GM12801 (cell line): Measurements from ENCODE around the gene TERB1.

ENCODE experiments used
- CTCF ChIP-seq: IDR thresholded peaks from one replicate; pipeline ENCODE4 v1.5.1; 2011; ENCODE audit warnings: control low read depth; ENCODE audit not compliant: insufficient read length; ENCODE audit errors: extremely low read depth

TERB1 gene

GRCh38 chr16:66752379-66752778 lies 49.0 kb downstream of the TERB1 start:
- no peak for TF ChIP-seq CTCF

GRCh38 chr16:66751992-66752322 lies 49.4 kb downstream of the TERB1 start:
- no peak for TF ChIP-seq CTCF

GRCh38 chr16:66751303-66751991 lies 49.9 kb downstream of the TERB1 start, which contains the start of gene DYNC1LI2:
Gene DYNC1LI2, minus strand, starts transcription at chr16:66751609. Its CDS starts 18 bp downstream, at chr16:66751591.
- no peak for TF ChIP-seq CTCF

- TF ChIP-seq CTCF: no peak
Observed at GRCh38 chr16:66751053-66751302, 50.4 kb downstream of the TERB1 start.

- no peak for TF ChIP-seq CTCF
Observed at GRCh38 chr16:66750279-66751052, 50.9 kb downstream of the TERB1 start.

- TF ChIP-seq CTCF: no peak
Observed at GRCh38 chr16:66746682-66747081, 54.7 kb downstream of the TERB1 start.

- no peak for TF ChIP-seq CTCF
Observed at GRCh38 chr16:66746048-66746447, 55.3 kb downstream of the TERB1 start.
